C4-2B (cell line): ENCODE measurements around the gene URAD.

Source experiments
- ZFX ChIP-seq: fragments of 450-650 bp; IDR thresholded peaks from 2 replicates; pipeline ENCODE4 v1.6.1; 2017
- TF ChIP-seq, protein P1 (sequence below): fragments of 450-650 bp; conservative IDR thresholded peaks from 2 replicates; pipeline ENCODE4 v1.5.1; 2017; ENCODE audit warnings: mild to moderate bottlenecking

DNA sequence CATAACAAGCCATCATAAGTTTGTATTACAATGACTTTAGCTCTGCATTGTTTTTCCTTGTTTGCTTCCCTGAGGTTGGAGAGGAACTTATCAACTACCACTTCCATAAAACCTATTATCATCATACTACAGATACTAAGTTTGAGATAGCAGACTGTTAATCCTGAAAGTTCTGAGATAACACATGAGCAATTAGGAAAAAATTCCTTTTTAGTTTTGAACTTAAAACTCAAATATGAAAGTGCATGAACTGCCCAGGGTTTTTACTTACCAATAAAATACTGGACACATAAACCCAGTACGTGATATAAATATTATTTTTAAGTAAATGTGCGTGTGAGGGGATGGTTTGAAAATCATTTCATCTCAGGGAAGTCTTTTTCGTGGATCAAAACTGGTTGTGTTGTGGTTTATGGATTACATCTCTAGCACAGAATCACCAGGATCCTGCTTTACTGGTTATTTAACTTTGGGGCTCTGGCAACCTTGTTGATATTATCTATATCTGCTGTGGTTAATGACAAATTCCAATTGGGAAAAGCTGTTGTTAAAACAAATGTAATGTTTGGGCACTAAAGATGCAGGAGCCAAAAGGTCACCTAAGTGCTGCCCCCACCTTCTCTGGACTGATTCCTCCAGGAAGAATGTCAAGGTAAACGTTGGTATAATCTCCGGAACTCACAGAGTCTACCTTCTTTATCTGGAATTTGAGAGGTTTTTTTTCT lies 31.8 kb downstream of the URAD start:
- TF ChIP-seq, protein P1, sequence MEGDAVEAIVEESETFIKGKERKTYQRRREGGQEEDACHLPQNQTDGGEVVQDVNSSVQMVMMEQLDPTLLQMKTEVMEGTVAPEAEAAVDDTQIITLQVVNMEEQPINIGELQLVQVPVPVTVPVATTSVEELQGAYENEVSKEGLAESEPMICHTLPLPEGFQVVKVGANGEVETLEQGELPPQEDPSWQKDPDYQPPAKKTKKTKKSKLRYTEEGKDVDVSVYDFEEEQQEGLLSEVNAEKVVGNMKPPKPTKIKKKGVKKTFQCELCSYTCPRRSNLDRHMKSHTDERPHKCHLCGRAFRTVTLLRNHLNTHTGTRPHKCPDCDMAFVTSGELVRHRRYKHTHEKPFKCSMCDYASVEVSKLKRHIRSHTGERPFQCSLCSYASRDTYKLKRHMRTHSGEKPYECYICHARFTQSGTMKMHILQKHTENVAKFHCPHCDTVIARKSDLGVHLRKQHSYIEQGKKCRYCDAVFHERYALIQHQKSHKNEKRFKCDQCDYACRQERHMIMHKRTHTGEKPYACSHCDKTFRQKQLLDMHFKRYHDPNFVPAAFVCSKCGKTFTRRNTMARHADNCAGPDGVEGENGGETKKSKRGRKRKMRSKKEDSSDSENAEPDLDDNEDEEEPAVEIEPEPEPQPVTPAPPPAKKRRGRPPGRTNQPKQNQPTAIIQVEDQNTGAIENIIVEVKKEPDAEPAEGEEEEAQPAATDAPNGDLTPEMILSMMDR = no peak
- no peak for TF ChIP-seq ZFX
